NCI-H524 (cell line): ENCODE measurements around the gene RSPRY1.
A peak's percentile ranks its signal among the peaks of the same experiment; 100 is the strongest.

ENCODE experiments used
- DNase-seq, 2 experiments: peaks; one replicate each; lab custom pipeline; 2025; lab: John Stamatoyannopoulos, UW

RSPRY1 gene

GRCh38 chr16:57152096-57153093 lies 33.7 kb upstream of the RSPRY1 start:
- no peak for DNase-seq

- no peak for DNase-seq
These were observed 32.3 kb upstream of the RSPRY1 start for GRCh38 chr16:57153841-57154240.

GRCh38 chr16:57155702-57156350 lies 30.3 kb upstream of the RSPRY1 start:
- DNase-seq: no peak

- DNase-seq: no peak
These were observed 29.8 kb upstream of the RSPRY1 start for GRCh38 chr16:57156351-57156703.

GRCh38 chr16:57157533-57157932 lies 28.6 kb upstream of the RSPRY1 start:
- no peak for DNase-seq

- no peak for DNase-seq
These were observed 26.7 kb upstream of the RSPRY1 start for GRCh38 chr16:57159447-57159846.

GRCh38 chr16:57163842-57164241 lies 22.3 kb upstream of the RSPRY1 start:
- DNase-seq: no peak

- DNase-seq: no peak
These were observed 20.6 kb upstream of the RSPRY1 start for GRCh38 chr16:57165483-57165882.

GRCh38 chr16:57165938-57166337 lies 20.2 kb upstream of the RSPRY1 start:
- no peak for DNase-seq

GRCh38 chr16:57166451-57166850 lies 19.7 kb upstream of the RSPRY1 start:
- DNase-seq: no peak

- no peak for DNase-seq
These were observed 19.2 kb upstream of the RSPRY1 start for GRCh38 chr16:57166951-57167350.

- no peak for DNase-seq
These were observed 18.6 kb upstream of the RSPRY1 start for GRCh38 chr16:57167538-57167937.

GRCh38 chr16:57167953-57168352 lies 18.2 kb upstream of the RSPRY1 start:
- peak; percentile 49 to 71 for DNase-seq

GRCh38 chr16:57169327-57169726 lies 16.8 kb upstream of the RSPRY1 start:
- DNase-seq: no peak

- DNase-seq: no peak
These were observed 13.3 kb upstream of the RSPRY1 start for GRCh38 chr16:57172721-57173290.

- no peak for DNase-seq
These were observed 10.2 kb upstream of the RSPRY1 start for GRCh38 chr16:57175896-57176295.

- no peak for DNase-seq
These were observed 7.9 kb upstream of the RSPRY1 start for GRCh38 chr16:57178196-57178595.

- no peak for DNase-seq
These were observed 7.3 kb upstream of the RSPRY1 start for GRCh38 chr16:57178793-57179212.

GRCh38 chr16:57179215-57179828 lies 6.8 kb upstream of the RSPRY1 start:
- no peak for DNase-seq

- DNase-seq: no peak
These were observed 2.0 kb upstream of the RSPRY1 start for GRCh38 chr16:57184113-57184512.

- DNase-seq: no peak
These were observed 1.2 kb upstream of the RSPRY1 start for GRCh38 chr16:57184887-57185445.

GRCh38 chr16:57185446-57185944 lies 634 bp upstream of the RSPRY1 start:
- peak in 1 of 2 experiments; percentile 20 for DNase-seq
